Suprapubic skin (tissue), 4 donors: ENCODE data around the gene MRPL23. TPM values are rescaled to one million over a fixed set of nuclear protein-coding genes. Genes with fewer than 3 reads are reported as not detected.

ENCODE experiments used
- DNase-seq, 2 donors: peaks; one replicate each; pipeline ENCODE4 v3.0.0-alpha.2; 2019; ENCODE audit warnings: low spot score in 2 of 2
- H3K27ac ChIP-seq: fragments of 200-600 bp; sonication (generic); one replicate; pipeline ENCODE4 v1.5.1; 2019
- H3K27me3 ChIP-seq: fragments of 200-600 bp; sonication (generic); one replicate; pipeline ENCODE4 v1.5.1; 2019
- H3K36me3 ChIP-seq: fragments of 200-600 bp; sonication (generic); one replicate; pipeline ENCODE4 v1.5.1; 2019
- H3K4me1 ChIP-seq: fragments of 200-600 bp; sonication (generic); one replicate; pipeline ENCODE4 v1.5.1; 2019
- H3K4me3 ChIP-seq: fragments of 200-600 bp; sonication (generic); one replicate; pipeline ENCODE4 v1.5.1; 2019; ENCODE audit warnings: mild to moderate bottlenecking
- H3K9me3 ChIP-seq: fragments of 200-600 bp; sonication (generic); one replicate; pipeline ENCODE4 v1.5.1; 2019
- CTCF ChIP-seq, 2 donors: fragments of 200-600 bp in 1 of 2; fragments of 450-650 bp in 1 of 2; sonication (generic) in 1 of 2; IDR thresholded peaks; one replicate each; pipeline ENCODE4 v1.5.1; 2016 to 2019; ENCODE audit warnings: antibody characterized with exemption in 2 of 2, mild to moderate bottlenecking in 1 of 2, moderate library complexity in 1 of 2
- EP300 ChIP-seq: sonication (generic); formaldehyde crosslinking; IDR thresholded peaks from one replicate; pipeline ENCODE4 v1.6.1; 2017; ENCODE audit warnings: antibody characterized with exemption
- POLR2A ChIP-seq, 2 donors: fragments of 450-650 bp; IDR thresholded peaks; one replicate each; pipeline ENCODE4 v1.6.1; 2017; ENCODE audit warnings: antibody characterized with exemption in 2 of 2, mild to moderate bottlenecking in 2 of 2, moderate library complexity in 2 of 2
- POLR2AphosphoS5 ChIP-seq, 3 donors: sonication (generic); formaldehyde crosslinking; IDR thresholded peaks; one replicate each; pipeline ENCODE4 v1.6.1; 2017; ENCODE audit warnings: antibody characterized with exemption in 3 of 3
- WGBS: methylation state at CpG from one replicate; pipeline ENCODE4 v1.1.5; 2018; 5-methylcytosine and 5-hydroxymethylcytosine counted together
- total RNA-seq, 4 donors: library from RNA; depleted of rRNA; stranded (reverse); fragments of >200 nt; gene quantifications; one replicate each; pipeline ENCODE4 v1.1.0, GENCODE V29; 2016

Gene MRPL23
- total RNA-seq, 4 donors from 2014 or later, result 76.9 to 115 (median 103) TPM

GRCh38 chr11:1932681-1933080 is 14.5 kb upstream of the MRPL23 start:
- Histone ChIP-seq H3K27me3 (no peaks in the 10 kb centered on the region), H3K36me3 (no peaks in the 10 kb centered on the region), H3K9me3 (no peaks in the 10 kb centered on the region), H3K4me3 (no peak overlapping the region), H3K27ac (no peak overlapping the region), H3K4me1 (no peaks in the 10 kb centered on the region)
- WGBS, result 99% methylated on average over 4 of the region's 4 CpGs
- DNase-seq, result no peak
- TF ChIP-seq EP300, result no peak
- no peak for TF ChIP-seq CTCF (IDR thresholded peaks at IDR 0.05)
- TF ChIP-seq POLR2AphosphoS5 (IDR thresholded peaks at IDR 0.05), result no peak
- TF ChIP-seq POLR2A (IDR thresholded peaks at IDR 0.05), result no peak

GRCh38 chr11:1933416-1934334 is 13.5 kb upstream of the MRPL23 start:
- Histone ChIP-seq H3K9me3 (no peaks in the 10 kb centered on the region), H3K27me3 (peaks cover 6% of the 10 kb centered on the region), H3K4me3 (no peak overlapping the region), H3K4me1 (peaks cover under 1% of the 10 kb centered on the region), H3K27ac (no peak overlapping the region), H3K36me3 (no peaks in the 10 kb centered on the region)
- WGBS, result 89% methylated on average over 17 of the region's 18 CpGs
- DNase-seq, result peak in 1 of 2 donors; percentile 51
- TF ChIP-seq POLR2AphosphoS5 (IDR thresholded peaks at IDR 0.05) (no peak), CTCF (IDR thresholded peaks at IDR 0.05) (no peak), EP300 (no peak), POLR2A (IDR thresholded peaks at IDR 0.05) (no peak)

- Histone ChIP-seq H3K27me3 (peaks cover 6% of the 10 kb centered on the region), H3K4me1 (peaks cover 8% of the 10 kb centered on the region), H3K9me3 (no peaks in the 10 kb centered on the region), H3K36me3 (no peaks in the 10 kb centered on the region), H3K27ac (no peak overlapping the region), H3K4me3 (no peak overlapping the region)
- peak in 1 of 2 donors; percentile 55 for DNase-seq
- WGBS, result 78% methylated on average over 18 of the region's 24 CpGs
- TF ChIP-seq POLR2AphosphoS5 (IDR thresholded peaks at IDR 0.05) (no peak), EP300 (no peak), POLR2A (IDR thresholded peaks at IDR 0.05) (no peak), CTCF (IDR thresholded peaks at IDR 0.05) (no peak)
Observed at GRCh38 chr11:1934335-1935155, 12.6 kb upstream of the MRPL23 start.

GRCh38 chr11:1935156-1936071 is 11.7 kb upstream of the MRPL23 start:
- Histone ChIP-seq H3K27ac (no peak overlapping the region), H3K27me3 (peaks cover 6% of the 10 kb centered on the region), H3K9me3 (no peaks in the 10 kb centered on the region), H3K4me3 (no peak overlapping the region), H3K4me1 (peaks cover 8% of the 10 kb centered on the region), H3K36me3 (no peaks in the 10 kb centered on the region)
- WGBS, result 84% methylated on average over 20 of the region's 33 CpGs
- TF ChIP-seq POLR2AphosphoS5 (IDR thresholded peaks at IDR 0.05) (no peak), CTCF (IDR thresholded peaks at IDR 0.05) (no peak), EP300 (no peak), POLR2A (IDR thresholded peaks at IDR 0.05) (no peak)
- DNase-seq, result peak in 1 of 2 donors; percentile 57
